Right lobe of liver (tissue), 6 donors: ENCODE data around the gene RAB3B. TPM values are rescaled to one million over a fixed set of nuclear protein-coding genes. Genes with fewer than 3 reads are reported as not detected.

Source experiments
- ATAC-seq, 4 donors: fragments of 200-7000 bp; cut with Tn5 transposase; one replicate each; pipeline ENCODE4 v1.9.1; 2020; ENCODE audit warnings: mild to moderate bottlenecking in 4 of 4, moderate library complexity in 4 of 4
- DNase-seq, 3 donors: peaks; one replicate each; pipeline ENCODE4 v3.0.0-alpha.2; 2020
- H3K27ac ChIP-seq, 3 donors: fragments of 200-600 bp; one replicate each; pipeline ENCODE4 v1.8.0; 2022
- H3K27me3 ChIP-seq, 2 donors: fragments of 200-600 bp; one replicate each; pipeline ENCODE4 v1.8.0; 2022
- H3K36me3 ChIP-seq, 4 donors: fragments of 200-600 bp; sonication (generic) in 1 of 4; one replicate each; pipeline versions ENCODE4 v1.5.1 to v1.8.0; 2017 to 2022; ENCODE audit warnings: control low read depth in 1 of 4
- H3K4me1 ChIP-seq, 4 donors: fragments of 200-600 bp; sonication (generic) in 1 of 4; one replicate each; pipeline versions ENCODE4 v1.5.1 to v1.8.0; 2017 to 2022; ENCODE audit warnings: control low read depth in 1 of 4
- H3K4me3 ChIP-seq, 3 donors: fragments of 200-600 bp; one replicate each; pipeline ENCODE4 v1.8.0; 2022
- H3K9me3 ChIP-seq, 4 donors: fragments of 200-600 bp; sonication (generic) in 1 of 4; one replicate each; pipeline versions ENCODE4 v1.5.1 to v1.8.0; 2017 to 2022; ENCODE audit warnings: control low read depth in 1 of 4
- POLR2A ChIP-seq: fragments of 450-650 bp; IDR thresholded peaks from one replicate; pipeline ENCODE4 v1.6.1; 2017; ENCODE audit warnings: antibody characterized with exemption, mild to moderate bottlenecking
- WGBS: methylation state at CpG from one replicate; pipeline ENCODE4 v1.1.6; 2018; ENCODE audit warnings: low coverage, low lambda C conversion rate; ENCODE audit not compliant: insufficient coverage; ENCODE audit errors: missing lambda C conversion rate; 5-methylcytosine and 5-hydroxymethylcytosine counted together
- intact Hi-C, 2 donors: fragments of 100-400 bp; cut with DNase I; formaldehyde crosslinking; loops; one replicate each; pipeline versions ENCODE4 v1.11.2 to v1.14.1; 2022
- total RNA-seq, 6 experiments: library from RNA; depleted of rRNA in 2 of 6; stranded (reverse); fragments of >200 nt in 2 of 6; fragmentation: NEBNext Ultra II Directional in 3 of 6; extraction: Animal tissue kit (Norgen Biotek cat#: 25700) in 3 of 6; gene quantifications; one replicate each; pipeline versions ENCODE4 v1.1.0 to v1.2.4, GENCODE V29; 2016 to 2023
- TF ChIP-seq, protein P1 (sequence below), 4 donors: fragments of 200-600 bp in 3 of 4; fragments of 450-650 bp in 1 of 4; IDR thresholded peaks; one replicate each; pipeline versions ENCODE4 v1.5.1 to v1.8.0; 2016 to 2022; ENCODE audit warnings: antibody characterized with exemption in 4 of 4, mild to moderate bottlenecking in 2 of 4
- donor health status: DM: no; HTN: yes; CAD: no.
- donor health status: DM: no; HTN: no; CAD: no.
- donor health status: DM: no; HTN: no; CAD: no.
- donor health status: DM: no; HTN: yes; CAD: no.
- donor health status: DM: no; HTN: yes; CAD: no.

Gene RAB3B
- total RNA-seq, 6 experiments from 2014 or later: 0.05 to 9.7 (median 4.4) TPM

DNA sequence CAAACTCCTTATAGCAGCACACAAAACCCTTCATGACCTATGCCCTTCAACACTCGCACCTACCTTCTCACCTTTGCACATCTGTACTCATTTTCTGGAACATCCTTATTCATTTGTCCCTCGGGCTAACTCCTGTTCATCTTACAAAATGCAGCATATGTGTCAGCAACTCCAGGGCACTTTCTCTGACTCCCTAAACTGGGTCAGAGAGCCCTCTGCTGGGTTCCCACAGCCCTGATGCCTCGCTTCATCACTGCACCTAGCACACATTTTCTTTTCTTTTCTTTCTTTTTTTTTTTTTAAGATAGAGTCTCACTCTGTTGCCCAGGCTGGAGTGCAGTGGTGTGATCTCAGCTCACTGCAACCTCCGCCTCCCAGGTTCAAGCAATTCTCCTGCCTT is 54.0 kb downstream of the RAB3B start:
- no peak for TF ChIP-seq POLR2A
- TF ChIP-seq, protein P1, sequence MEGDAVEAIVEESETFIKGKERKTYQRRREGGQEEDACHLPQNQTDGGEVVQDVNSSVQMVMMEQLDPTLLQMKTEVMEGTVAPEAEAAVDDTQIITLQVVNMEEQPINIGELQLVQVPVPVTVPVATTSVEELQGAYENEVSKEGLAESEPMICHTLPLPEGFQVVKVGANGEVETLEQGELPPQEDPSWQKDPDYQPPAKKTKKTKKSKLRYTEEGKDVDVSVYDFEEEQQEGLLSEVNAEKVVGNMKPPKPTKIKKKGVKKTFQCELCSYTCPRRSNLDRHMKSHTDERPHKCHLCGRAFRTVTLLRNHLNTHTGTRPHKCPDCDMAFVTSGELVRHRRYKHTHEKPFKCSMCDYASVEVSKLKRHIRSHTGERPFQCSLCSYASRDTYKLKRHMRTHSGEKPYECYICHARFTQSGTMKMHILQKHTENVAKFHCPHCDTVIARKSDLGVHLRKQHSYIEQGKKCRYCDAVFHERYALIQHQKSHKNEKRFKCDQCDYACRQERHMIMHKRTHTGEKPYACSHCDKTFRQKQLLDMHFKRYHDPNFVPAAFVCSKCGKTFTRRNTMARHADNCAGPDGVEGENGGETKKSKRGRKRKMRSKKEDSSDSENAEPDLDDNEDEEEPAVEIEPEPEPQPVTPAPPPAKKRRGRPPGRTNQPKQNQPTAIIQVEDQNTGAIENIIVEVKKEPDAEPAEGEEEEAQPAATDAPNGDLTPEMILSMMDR (IDR thresholded peaks at IDR 0.05): no peak
- Histone ChIP-seq H3K4me1 (no peaks in the 10 kb centered on the region), H3K4me3 (no peak overlapping the region), H3K27me3 (no peaks in the 10 kb centered on the region), H3K27ac (no peak overlapping the region), H3K9me3 (peaks cover 0 to 4% (median 0%) of the 10 kb centered on the region in 4 donors), H3K36me3 (no peaks in the 10 kb centered on the region)
- DNase-seq: no peak
- WGBS: 71% methylated on average over 3 of the region's 4 CpGs
- intact Hi-C loops: no loop called here
- ATAC-seq: no peak

DNA sequence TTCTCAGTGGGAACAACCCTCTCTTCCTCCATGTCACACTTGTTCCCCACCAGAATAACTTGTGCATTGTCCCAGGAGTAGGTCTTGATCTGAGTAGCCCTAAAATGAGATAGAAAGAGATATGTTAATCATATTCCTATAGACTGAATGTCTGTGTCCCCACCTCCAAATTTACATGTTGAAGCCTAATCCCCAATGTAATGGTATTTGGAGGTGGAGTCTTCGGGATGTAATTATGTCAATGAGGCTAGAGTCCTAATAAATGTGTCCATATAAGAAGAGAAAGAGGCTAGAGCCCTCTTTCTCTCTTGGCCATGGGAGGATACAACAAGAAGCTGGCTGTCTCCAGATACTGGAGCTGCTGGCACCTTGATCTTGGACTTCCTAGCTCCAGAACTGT is 57.2 kb downstream of the RAB3B start:
- no peak for DNase-seq
- intact Hi-C loops: no loop called here
- no peaks in the 10 kb centered on the region for H3K27me3 ChIP-seq
- H3K4me3 ChIP-seq: no peak overlapping the region
- no peaks in the 10 kb centered on the region for H3K9me3 ChIP-seq
- no peak for TF ChIP-seq POLR2A
- TF ChIP-seq, protein P1 (IDR thresholded peaks at IDR 0.05): no peak
- no peaks in the 10 kb centered on the region for H3K4me1 ChIP-seq
- ATAC-seq: no peak
- H3K36me3 ChIP-seq: no peaks in the 10 kb centered on the region
- H3K27ac ChIP-seq: no peak overlapping the region
- WGBS: 100% methylated on average over 1 of the region's 1 CpG

DNA sequence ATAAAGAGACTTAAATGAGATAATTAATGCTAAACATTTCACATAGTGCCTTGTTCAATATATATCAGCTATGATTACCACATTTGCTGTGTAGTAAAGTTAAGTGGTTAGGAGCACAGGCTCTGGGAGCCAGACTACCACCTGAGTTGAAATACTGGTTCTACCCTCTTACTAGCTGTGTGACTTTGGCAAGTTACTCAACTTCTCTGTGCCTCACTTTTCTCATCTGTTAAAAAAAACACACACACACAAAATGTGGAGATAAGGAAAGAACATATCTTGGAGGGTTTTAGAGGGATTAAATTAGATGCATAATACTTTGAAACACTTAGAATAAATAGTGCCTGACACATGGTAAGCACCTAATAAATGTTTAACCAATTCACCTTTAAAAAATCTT is 60.2 kb downstream of the RAB3B start:
- intact Hi-C loops: no loop called here
- no peak for DNase-seq
- Histone ChIP-seq H3K27ac (no peak overlapping the region), H3K36me3 (no peaks in the 10 kb centered on the region), H3K4me3 (no peak overlapping the region), H3K9me3 (no peaks in the 10 kb centered on the region), H3K27me3 (no peaks in the 10 kb centered on the region), H3K4me1 (no peaks in the 10 kb centered on the region)
- no peak for TF ChIP-seq POLR2A
- TF ChIP-seq, protein P1 (IDR thresholded peaks at IDR 0.05): no peak
- ATAC-seq: no peak

DNA sequence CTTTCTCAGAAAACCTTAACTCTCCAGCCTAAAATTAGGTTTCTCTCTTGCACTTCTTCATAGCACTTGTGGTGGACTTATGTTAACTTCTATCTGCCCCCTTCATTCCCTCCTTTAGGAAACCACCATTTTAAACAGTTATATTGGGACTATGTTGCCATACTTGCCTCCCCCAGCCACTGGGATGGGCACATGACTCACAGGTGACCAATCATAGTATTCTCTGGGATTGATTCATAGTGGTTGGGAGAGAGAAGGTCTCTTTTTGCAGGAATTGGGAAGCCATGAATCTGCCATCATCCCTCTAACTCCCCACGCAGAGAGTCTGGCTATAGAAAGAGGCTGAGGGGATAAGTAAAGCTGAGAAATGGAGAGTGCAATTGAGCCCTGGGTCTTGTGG is 61.6 kb downstream of the RAB3B start:
- WGBS: 91% methylated on average over 1 of the region's 1 CpG

More for the DNA sequence above, 61.6 kb downstream of the RAB3B start:
- TF ChIP-seq, protein P1 (IDR thresholded peaks at IDR 0.05): no peak
- TF ChIP-seq POLR2A: no peak
- H3K36me3 ChIP-seq: no peaks in the 10 kb centered on the region
- ATAC-seq (no peak), DNase-seq (no peak)
- H3K27me3 ChIP-seq: no peaks in the 10 kb centered on the region
- H3K4me1 ChIP-seq: no peaks in the 10 kb centered on the region
- no peaks in the 10 kb centered on the region for H3K9me3 ChIP-seq
- intact Hi-C loops: no loop called here
- H3K27ac ChIP-seq: no peak overlapping the region
- no peak overlapping the region for H3K4me3 ChIP-seq
